Endothelial cell of umbilical vein (primary cell): ENCODE measurements around the gene CCSER1. TPM values are rescaled to one million over a fixed set of nuclear protein-coding genes. Genes with fewer than 3 reads are reported as not detected.

ENCODE experiments used
- BruUV-seq: library from RNA; stranded (reverse); fragments of 400-500 nt; replicated peaks from 2 replicates; lab custom pipeline; 2021; lab: Mats Ljungman, UMichigan
- CTCF ChIA-PET: fragments of 300-600, 350-600 bp; sonication (Branson Sonifier 250); formaldehyde crosslinking; loops from one replicate; lab custom pipeline; 2021; ENCODE audit warnings: antibody characterized with exemption, inconsistent platforms; lab: Charles Lee
- POLR2A ChIA-PET: fragments of 300-600, 350-600 bp; sonication (Branson Sonifier 250); formaldehyde crosslinking; loops from one replicate; lab custom pipeline; 2021; ENCODE audit warnings: antibody characterized with exemption, inconsistent platforms; lab: Charles Lee
- DNase-seq: peaks from one replicate; pipeline ENCODE4 v3.0.0-alpha.2; 2011; ENCODE audit warnings: low read depth, low spot score
- FAIRE-seq: peaks from 2 replicates; lab custom pipeline; 2011; peaks lifted over from hg19 to GRCh38; lab: Jason Lieb, UNC
- H2AFZ ChIP-seq: 2 replicates; pipeline ENCODE4 v1.6.0; 2012; ENCODE audit warnings: low read depth, low read length, control low read depth, inconsistent platforms
- H3K27ac ChIP-seq: 2 replicates; pipeline ENCODE4 v1.5.1; 2011; ENCODE audit warnings: low read depth, mild to moderate bottlenecking, control low read depth, low read length, moderate library complexity; ENCODE audit not compliant: insufficient read depth
- H3K27me3 ChIP-seq, 2 experiments: 2 replicates each; pipeline versions ENCODE4 v1.6.0 to v1.6.1; 2011; ENCODE audit warnings: low read length in 2 of 2, mixed read lengths in 1 of 2; ENCODE audit not compliant: control insufficient read depth in 2 of 2, insufficient read depth in 2 of 2
- H3K36me3 ChIP-seq, 2 experiments: 2 replicates in 1 of 2; 3 replicates in 1 of 2; pipeline ENCODE4 v1.5.1; 2011; ENCODE audit warnings: low read length in 2 of 2, mild to moderate bottlenecking in 1 of 2, moderate library complexity in 1 of 2; ENCODE audit not compliant: control insufficient read depth in 2 of 2, insufficient read depth in 2 of 2; ENCODE audit errors: extremely low read depth in 1 of 2
- H3K4me1 ChIP-seq: 3 replicates; pipeline ENCODE4 v1.5.1; 2011; ENCODE audit warnings: mild to moderate bottlenecking, low read length; ENCODE audit not compliant: control insufficient read depth, insufficient read depth; ENCODE audit errors: extremely low read depth
- H3K4me2 ChIP-seq: 2 replicates; pipeline ENCODE4 v1.6.1; 2011; ENCODE audit warnings: low read length, control low read depth, mixed read lengths; ENCODE audit not compliant: insufficient read depth
- H3K4me3 ChIP-seq, 3 experiments: fragments of 200-600 bp in 1 of 3; sonication (generic), shearing (Covaris generic) in 1 of 3; replicated peaks in 1 of 3; 2 replicates each; pipeline ENCODE4 v1.5.1; 2011 to 2016; ENCODE audit warnings: control low read depth in 3 of 3, low read length in 3 of 3, mild to moderate bottlenecking in 2 of 3, inconsistent platforms in 1 of 3, low read depth in 1 of 3, moderate library complexity in 1 of 3; ENCODE audit not compliant: insufficient read depth in 1 of 3
- H3K79me2 ChIP-seq: 2 replicates; pipeline ENCODE4 v1.6.0; 2012; ENCODE audit warnings: low read length, inconsistent platforms; ENCODE audit not compliant: control insufficient read depth, insufficient read depth
- H3K9ac ChIP-seq: replicated peaks from 2 replicates; pipeline ENCODE3; 2011; ENCODE audit warnings: low read length, control low read depth; ENCODE audit not compliant: insufficient read depth; ENCODE audit errors: extremely low read depth
- H3K9me1 ChIP-seq: replicated peaks from 3 replicates; pipeline ENCODE4 v1.6.0; 2011; ENCODE audit warnings: mild to moderate bottlenecking, low read length; ENCODE audit not compliant: control insufficient read depth, insufficient read depth; ENCODE audit errors: extremely low read depth
- H3K9me3 ChIP-seq: replicated peaks from 2 replicates; pipeline ENCODE4 v1.5.1; 2012; ENCODE audit warnings: low read length, inconsistent platforms; ENCODE audit not compliant: control insufficient read depth, insufficient read depth
- H4K20me1 ChIP-seq: replicated peaks from 2 replicates; pipeline ENCODE3; 2011; ENCODE audit warnings: mild to moderate bottlenecking, low read length; ENCODE audit not compliant: control insufficient read depth, insufficient read depth; ENCODE audit errors: extremely low read depth
- CTCF ChIP-seq, 2 donors: IDR thresholded peaks; 1 replicate in 1 of 2; 2 replicates in 1 of 2; pipeline ENCODE4 v1.5.1; 2011; ENCODE audit warnings: low read length in 2 of 2, mild to moderate bottlenecking in 2 of 2, moderate library complexity in 2 of 2, control low read depth in 1 of 2, inconsistent platforms in 1 of 2, low read depth in 1 of 2; ENCODE audit not compliant: insufficient read depth in 1 of 2; ENCODE audit errors: extremely low read depth in 1 of 2
- EZH2 ChIP-seq: IDR thresholded peaks from 2 replicates; pipeline ENCODE4 v1.6.1; 2012; ENCODE audit warnings: borderline replicate concordance, low read depth, mild to moderate bottlenecking, moderate library complexity, low read length, inconsistent platforms; ENCODE audit not compliant: severe bottlenecking
- FOS ChIP-seq: IDR thresholded peaks from 2 replicates; pipeline ENCODE4 v1.6.1; 2011; ENCODE audit warnings: mild to moderate bottlenecking, low read length, moderate library complexity, borderline replicate concordance; ENCODE audit not compliant: insufficient read depth
- GATA2 ChIP-seq: IDR thresholded peaks from 2 replicates; pipeline ENCODE4 v1.7.0; 2011; ENCODE audit warnings: low read depth, mild to moderate bottlenecking, moderate library complexity, mixed read lengths, low read length; ENCODE audit not compliant: insufficient read length, insufficient read depth
- JUN ChIP-seq: IDR thresholded peaks from 2 replicates; pipeline ENCODE4 v1.6.1; 2011; ENCODE audit warnings: borderline replicate concordance, low read depth; ENCODE audit not compliant: insufficient read length, insufficient read depth
- POLR2A ChIP-seq: IDR thresholded peaks from 2 replicates; pipeline ENCODE4 v1.6.1; 2012; ENCODE audit warnings: low read depth, mild to moderate bottlenecking, control low read depth, low read length
- POLR2AphosphoS5 ChIP-seq: IDR thresholded peaks from 2 replicates; pipeline ENCODE4 v1.6.1; 2012; ENCODE audit warnings: low read depth, mild to moderate bottlenecking, control low read depth, low read length, moderate library complexity; ENCODE audit not compliant: insufficient read depth
- dilution Hi-C: fragments of 300-500 bp; cut with MboI; formaldehyde crosslinking; loops from one replicate; pipeline ENCODE4 v1.15.0; 2019; ENCODE audit warnings: low sequenced_read_pairs; ENCODE audit not compliant: extremely low pct_ligation_motif_present
- intact Hi-C: fragments of 100-400 bp; cut with micrococcal nuclease; formaldehyde crosslinking; loops from one replicate; pipeline ENCODE4 v1.10.0; 2022
- polyA plus RNA-seq, 4 experiments: library from polyadenylated mRNA; depleted of rRNA in 3 of 4; stranded (reverse) in 3 of 4; unstranded in 1 of 4; fragments of >200 nt; gene quantifications; 2 replicates each; pipeline versions ENCODE4 v1.2.1 to v1.2.3, GENCODE V29; 2011 to 2012; ENCODE audit warnings: missing spikeins in 1 of 4
- total RNA-seq: library from RNA; stranded (reverse); gene quantifications from 2 replicates; pipeline ENCODE4 v1.2.3, GENCODE V29; 2021

The CCSER1 gene
- total and polyA plus RNA-seq, 2 donors (not counting 3 experiments of a cell fraction or from before 2014, with no cell fraction given), result 0.11 to 1.8 TPM

- no peaks in the 10 kb centered on the region for H3K27me3 ChIP-seq
- TF ChIP-seq GATA2, result no peak
- no peak for TF ChIP-seq POLR2AphosphoS5
- no peak for TF ChIP-seq EZH2
- TF ChIP-seq POLR2A, result no peak
- TF ChIP-seq CTCF (IDR thresholded peaks at IDR 0.05; ENCODE audit: extremely low read depth in 1 of 2, insufficient read depth in 1 of 2, low read depth in 1 of 2, low read length in 2 of 2), result no peak
- TF ChIP-seq FOS, result no peak
- no peak for TF ChIP-seq JUN
- no peak overlapping the region for H2AFZ ChIP-seq
- no peaks in the 10 kb centered on the region for H3K9me3 ChIP-seq
- no peaks in the 10 kb centered on the region for H3K79me2 ChIP-seq
- no peak overlapping the region for H3K27ac ChIP-seq
- POLR2A ChIA-PET, result no interaction called here
- intact Hi-C loops (no loop called here), dilution Hi-C loops (no loop called here)
- H3K9me1 ChIP-seq, result no peaks in the 10 kb centered on the region
- no peaks in the 10 kb centered on the region for H3K4me1 ChIP-seq
- H4K20me1 ChIP-seq, result no peaks in the 10 kb centered on the region
- no peak overlapping the region for H3K4me2 ChIP-seq
- CTCF ChIA-PET, result no interaction called here
- no peak for FAIRE-seq
- no peaks in the 10 kb centered on the region for H3K36me3 ChIP-seq
- no peak for DNase-seq
- H3K9ac ChIP-seq, result no peak overlapping the region
- no TSS peak for BruUV-seq
- no peak overlapping the region for H3K4me3 ChIP-seq
Measured at GRCh38 chr4:91031761-91032160, 904.6 kb downstream of the CCSER1 start.
